ENCODE data around the gene SDF4.

DNA sequence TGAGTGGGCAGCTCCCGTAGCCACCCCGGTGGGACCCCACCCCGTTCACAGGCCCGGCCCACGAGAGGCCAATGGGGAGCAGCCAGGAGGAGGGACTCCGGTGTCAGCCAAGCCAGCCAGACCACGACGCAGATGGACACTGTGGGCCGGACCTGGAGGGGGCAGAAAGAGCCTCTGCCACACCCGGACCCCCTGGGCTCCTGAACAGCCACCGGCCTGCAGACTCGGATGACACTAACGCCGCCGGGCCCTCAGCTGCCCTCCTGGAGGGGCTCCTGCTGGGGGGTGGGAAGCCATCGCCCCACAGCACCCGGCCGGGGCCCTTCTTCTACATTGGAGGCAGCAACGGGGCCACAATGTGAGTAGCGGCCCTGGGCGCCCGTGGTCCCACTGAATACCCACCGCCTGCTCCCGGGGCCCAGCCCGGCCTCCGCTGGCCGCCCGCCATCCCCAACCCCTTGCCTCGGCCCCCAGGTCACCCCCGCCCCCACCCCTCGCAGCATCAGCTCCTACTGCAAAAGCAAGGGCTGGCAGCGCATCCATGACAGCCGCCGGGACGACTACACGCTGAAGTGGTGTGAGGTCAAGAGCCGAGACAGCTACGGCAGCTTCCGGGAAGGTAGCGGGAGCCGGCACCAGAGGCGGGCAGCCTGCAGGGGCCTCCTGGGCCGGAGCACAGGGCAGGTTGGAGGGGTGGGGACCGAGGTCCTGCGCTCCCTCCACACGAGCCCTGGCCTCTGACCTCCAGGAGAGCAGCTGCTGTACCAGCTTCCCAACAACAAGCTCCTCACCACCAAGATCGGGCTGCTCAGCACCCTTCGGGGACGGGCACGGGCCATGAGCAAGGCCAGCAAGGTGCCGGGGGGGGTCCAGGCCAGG, 51.6 kb downstream of the SDF4 start:
- TF ChIP-seq, protein P1, sequence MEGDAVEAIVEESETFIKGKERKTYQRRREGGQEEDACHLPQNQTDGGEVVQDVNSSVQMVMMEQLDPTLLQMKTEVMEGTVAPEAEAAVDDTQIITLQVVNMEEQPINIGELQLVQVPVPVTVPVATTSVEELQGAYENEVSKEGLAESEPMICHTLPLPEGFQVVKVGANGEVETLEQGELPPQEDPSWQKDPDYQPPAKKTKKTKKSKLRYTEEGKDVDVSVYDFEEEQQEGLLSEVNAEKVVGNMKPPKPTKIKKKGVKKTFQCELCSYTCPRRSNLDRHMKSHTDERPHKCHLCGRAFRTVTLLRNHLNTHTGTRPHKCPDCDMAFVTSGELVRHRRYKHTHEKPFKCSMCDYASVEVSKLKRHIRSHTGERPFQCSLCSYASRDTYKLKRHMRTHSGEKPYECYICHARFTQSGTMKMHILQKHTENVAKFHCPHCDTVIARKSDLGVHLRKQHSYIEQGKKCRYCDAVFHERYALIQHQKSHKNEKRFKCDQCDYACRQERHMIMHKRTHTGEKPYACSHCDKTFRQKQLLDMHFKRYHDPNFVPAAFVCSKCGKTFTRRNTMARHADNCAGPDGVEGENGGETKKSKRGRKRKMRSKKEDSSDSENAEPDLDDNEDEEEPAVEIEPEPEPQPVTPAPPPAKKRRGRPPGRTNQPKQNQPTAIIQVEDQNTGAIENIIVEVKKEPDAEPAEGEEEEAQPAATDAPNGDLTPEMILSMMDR (IDR thresholded peaks at IDR 0.05) = no peak
- TF ChIP-seq POLR2AphosphoS5 (IDR thresholded peaks at IDR 0.05) (no peak), EP300 (IDR thresholded peaks at IDR 0.05; ENCODE audit: low read depth) (no peak)
